PC-3 (cell line): ENCODE measurements around the gene LAMC2. TPM values are rescaled to one million over a fixed set of nuclear protein-coding genes. Genes with fewer than 3 reads are reported as not detected.

Experiments used
- ATAC-seq: fragments of 200-7000 bp; cut with Tn5 transposase; 2 replicates; pipeline ENCODE4 v1.9.1; 2020; ENCODE audit warnings: mild to moderate bottlenecking, moderate library complexity
- BruUV-seq: library from RNA; stranded (reverse); fragments of 400-500 nt; replicated peaks from 2 replicates; lab custom pipeline; 2021; lab: Mats Ljungman, UMichigan
- CTCF ChIA-PET: fragments of 300-600 bp; sonication (Branson Sonifier 250); formaldehyde crosslinking; loops from one replicate; lab custom pipeline; 2022; ENCODE audit warnings: antibody characterized with exemption; lab: Charles Lee
- POLR2A ChIA-PET: fragments of 300-600 bp; sonication (Branson Sonifier 250); formaldehyde crosslinking; loops from one replicate; lab custom pipeline; 2022; ENCODE audit warnings: antibody characterized with exemption; ENCODE audit not compliant: unreplicated experiment; lab: Charles Lee
- DNase-seq: peaks from one replicate; pipeline ENCODE4 v3.0.0-alpha.2; 2015
- H2AFZ ChIP-seq: fragments of 300-600 bp; sonication (generic); 2 replicates; pipeline ENCODE4 v1.6.0; 2016; ENCODE audit warnings: antibody characterized with exemption, low read length
- H3F3A ChIP-seq: fragments of 300-600 bp; sonication (generic); one replicate; pipeline ENCODE4 v1.6.0; 2017; ENCODE audit warnings: antibody characterized with exemption, low read length, control low read depth, mild to moderate bottlenecking; ENCODE audit not compliant: unreplicated experiment
- H3K27ac ChIP-seq: fragments of 300-600 bp; sonication (generic); 2 replicates; pipeline ENCODE4 v1.5.1; 2016; ENCODE audit warnings: mild to moderate bottlenecking, low read length
- H3K27me3 ChIP-seq: fragments of 300-600 bp; sonication (generic); 2 replicates; pipeline ENCODE4 v1.6.1; 2016; ENCODE audit warnings: low read length, mixed read lengths
- H3K36me3 ChIP-seq: fragments of 300-600 bp; sonication (generic); 2 replicates; pipeline ENCODE4 v1.6.1; 2016; ENCODE audit warnings: low read depth, mixed run types, low read length, mixed read lengths
- H3K4me1 ChIP-seq: fragments of 300-600 bp; sonication (generic); 2 replicates; pipeline ENCODE4 v1.5.1; 2016; ENCODE audit warnings: low read length; ENCODE audit not compliant: insufficient read depth
- H3K4me2 ChIP-seq: fragments of 300-600 bp; sonication (generic); 2 replicates; pipeline ENCODE4 v1.6.0; 2016; ENCODE audit warnings: low read length
- H3K4me3 ChIP-seq: fragments of 300-600 bp; sonication (generic); 2 replicates; pipeline ENCODE4 v1.5.1; 2016; ENCODE audit warnings: mild to moderate bottlenecking, low read length, mixed read lengths
- H3K79me2 ChIP-seq: fragments of 300-600 bp; sonication (generic); 2 replicates; pipeline ENCODE4 v1.6.1; 2017; ENCODE audit warnings: low read length, mixed read lengths
- H3K9ac ChIP-seq: fragments of 300-600 bp; sonication (generic); 2 replicates; pipeline ENCODE4 v1.6.0; 2016; ENCODE audit warnings: mild to moderate bottlenecking, low read length
- H3K9me2 ChIP-seq: fragments of 300-600 bp; sonication (generic); replicated peaks from 2 replicates; pipeline ENCODE4 v1.6.1; 2016; ENCODE audit warnings: mixed run types, low read length, mixed read lengths
- H3K9me3 ChIP-seq: fragments of 300-600 bp; sonication (generic); 2 replicates; pipeline ENCODE4 v1.6.1; 2016; ENCODE audit warnings: low read length, mixed read lengths
- H4K20me1 ChIP-seq: fragments of 300-600 bp; sonication (generic); 2 replicates; pipeline ENCODE4 v1.6.1; 2016; ENCODE audit warnings: low read length, mixed read lengths
- EZH2 ChIP-seq: fragments of 300-600 bp; sonication (generic); IDR thresholded peaks from one replicate; pipeline ENCODE4 v1.6.1; 2017; ENCODE audit warnings: antibody characterized with exemption, mild to moderate bottlenecking, low read length; ENCODE audit not compliant: unreplicated experiment
- EZH2phosphoT487 ChIP-seq: fragments of 300-600 bp; sonication (generic); IDR thresholded peaks from 2 replicates; pipeline ENCODE4 v1.6.1; 2018; ENCODE audit warnings: mild to moderate bottlenecking, antibody characterized with exemption, low read length, borderline replicate concordance
- intact Hi-C: fragments of 100-400 bp; cut with micrococcal nuclease; formaldehyde crosslinking; loops from 2 replicates; pipeline ENCODE4 v1.9.0; 2023
- total RNA-seq: library from RNA; depleted of rRNA; stranded (reverse); fragments of >200 nt; gene quantifications from 2 replicates; pipeline ENCODE4 v1.2.3, GENCODE V29; 2014
- TF ChIP-seq, protein P1 (sequence below): fragments of 300-600 bp; sonication (generic); conservative IDR thresholded peaks from 2 replicates; pipeline ENCODE4 v1.5.1; 2017; ENCODE audit warnings: antibody characterized with exemption, low read depth, mild to moderate bottlenecking, low read length

The LAMC2 gene
- total RNA-seq, 1 experiment from 2014 or later, result 105 TPM

DNA sequence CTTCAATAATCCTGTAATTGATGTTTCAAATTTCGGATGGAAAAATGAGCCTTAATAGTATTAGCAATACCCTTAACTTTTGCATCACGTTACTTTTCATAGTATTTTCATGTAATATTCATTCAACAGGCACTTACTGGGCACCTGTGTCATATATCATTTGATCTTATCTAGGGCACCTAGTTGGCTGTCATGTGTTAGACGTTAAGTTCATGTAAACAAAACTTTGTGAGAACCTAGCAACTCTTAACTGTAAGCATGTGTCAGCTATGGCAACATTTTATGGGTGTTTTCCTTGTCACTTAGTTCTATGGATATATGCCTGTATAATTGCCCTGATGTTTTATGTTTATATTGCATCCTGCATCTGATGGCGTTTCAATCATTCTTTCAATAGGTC, 777 bp downstream of the LAMC2 start:
- Histone ChIP-seq H3K9ac (peak overlapping the region; percentile 95), H3K9me3 (no peaks in the 10 kb centered on the region), H3K27me3 (no peaks in the 10 kb centered on the region), H3K27ac (peak overlapping the region; percentile 98), H3K4me3 (peak overlapping the region; percentile 86), H3K36me3 (no peaks in the 10 kb centered on the region; the same call in 1 of the 2 replicates), H4K20me1 (peaks cover 12% of the 10 kb centered on the region; the same call in 1 of the 2 replicates), H3K4me2 (peak overlapping the region; percentile 98), H3K9me2 (no peaks in the 10 kb centered on the region), H2AFZ (no peak overlapping the region), H3F3A (no peaks in the 10 kb centered on the region), H3K79me2 (peaks cover 52% of the 10 kb centered on the region), H3K4me1 (peaks cover 31% of the 10 kb centered on the region)
- intact Hi-C loops, result loop anchor here (1.0 to 10.0 kb wide), 6 partner anchors 22 to 225 kb away; no protein-coding TSS in a partner anchor
- POLR2A ChIA-PET, result no interaction called here
- peak; percentile 37 for DNase-seq
- ATAC-seq, result peak; percentile 16; the same call in 1 of the 2 replicates
- TF ChIP-seq EZH2, result no peak
- no peak for TF ChIP-seq EZH2phosphoT487
- TF ChIP-seq, protein P1, sequence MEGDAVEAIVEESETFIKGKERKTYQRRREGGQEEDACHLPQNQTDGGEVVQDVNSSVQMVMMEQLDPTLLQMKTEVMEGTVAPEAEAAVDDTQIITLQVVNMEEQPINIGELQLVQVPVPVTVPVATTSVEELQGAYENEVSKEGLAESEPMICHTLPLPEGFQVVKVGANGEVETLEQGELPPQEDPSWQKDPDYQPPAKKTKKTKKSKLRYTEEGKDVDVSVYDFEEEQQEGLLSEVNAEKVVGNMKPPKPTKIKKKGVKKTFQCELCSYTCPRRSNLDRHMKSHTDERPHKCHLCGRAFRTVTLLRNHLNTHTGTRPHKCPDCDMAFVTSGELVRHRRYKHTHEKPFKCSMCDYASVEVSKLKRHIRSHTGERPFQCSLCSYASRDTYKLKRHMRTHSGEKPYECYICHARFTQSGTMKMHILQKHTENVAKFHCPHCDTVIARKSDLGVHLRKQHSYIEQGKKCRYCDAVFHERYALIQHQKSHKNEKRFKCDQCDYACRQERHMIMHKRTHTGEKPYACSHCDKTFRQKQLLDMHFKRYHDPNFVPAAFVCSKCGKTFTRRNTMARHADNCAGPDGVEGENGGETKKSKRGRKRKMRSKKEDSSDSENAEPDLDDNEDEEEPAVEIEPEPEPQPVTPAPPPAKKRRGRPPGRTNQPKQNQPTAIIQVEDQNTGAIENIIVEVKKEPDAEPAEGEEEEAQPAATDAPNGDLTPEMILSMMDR, result no peak
- BruUV-seq, result TSS peak; percentile 55
- CTCF ChIA-PET, result no interaction called here

DNA sequence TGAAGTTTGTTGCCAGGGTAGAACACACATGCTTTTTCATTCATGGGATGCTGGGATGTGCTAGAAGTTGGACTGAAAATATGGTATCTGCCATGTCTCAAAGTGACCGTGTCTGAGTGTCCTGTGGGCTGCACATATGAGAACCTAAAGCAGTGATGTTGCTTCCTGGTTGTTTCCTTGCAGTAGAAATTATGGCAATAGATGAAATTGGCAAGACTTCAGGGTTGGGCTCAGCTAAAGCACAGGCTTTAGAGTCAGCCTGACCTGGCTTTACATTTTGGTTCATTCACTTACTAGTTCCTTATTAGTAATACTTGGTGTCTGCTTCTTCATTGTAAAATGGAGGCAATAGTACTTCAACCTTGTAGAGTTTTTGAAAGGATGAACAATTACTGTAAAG, 2.2 kb downstream of the LAMC2 start:
- POLR2A ChIA-PET, result no interaction called here
- no peak for ATAC-seq
- Histone ChIP-seq H3K9ac (no peak overlapping the region), H3K4me1 (peaks cover 31% of the 10 kb centered on the region), H3K79me2 (peaks cover 64% of the 10 kb centered on the region), H3K36me3 (peaks cover 3% of the 10 kb centered on the region; the same call in 1 of the 2 replicates), H3K27ac (no peak overlapping the region), H4K20me1 (peaks cover 12% of the 10 kb centered on the region; the same call in 1 of the 2 replicates), H3F3A (no peaks in the 10 kb centered on the region), H2AFZ (no peak overlapping the region), H3K4me3 (peak overlapping the region; percentile 86), H3K27me3 (no peaks in the 10 kb centered on the region), H3K4me2 (peak overlapping the region; percentile 98), H3K9me3 (no peaks in the 10 kb centered on the region), H3K9me2 (no peaks in the 10 kb centered on the region)
- TF ChIP-seq, protein P1, result no peak
- intact Hi-C loops, result loop anchor here (10.0 kb wide), 1 partner anchor 113 kb away; no protein-coding TSS in a partner anchor
- no TSS peak for BruUV-seq
- peak; percentile 12 for DNase-seq
- CTCF ChIA-PET, result no interaction called here

DNA sequence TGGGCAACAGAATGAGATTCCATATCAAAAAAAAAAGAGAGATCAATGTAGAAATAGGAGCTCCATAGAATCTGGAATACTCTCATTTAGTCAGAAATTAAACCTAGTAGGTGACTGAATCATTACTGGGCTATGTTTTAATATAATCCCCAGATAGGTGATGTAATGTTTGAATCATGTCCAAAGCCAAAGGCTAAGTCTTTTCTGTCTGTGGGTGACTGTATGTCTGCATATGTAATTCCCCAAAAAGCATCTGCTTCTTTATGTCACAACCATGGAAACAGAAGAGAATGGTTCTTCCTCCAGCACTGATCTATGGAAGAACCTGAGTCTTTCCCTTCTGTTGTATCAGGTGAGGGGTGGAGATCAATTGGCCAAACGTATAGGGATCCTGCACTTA, 5.8 kb downstream of the LAMC2 start:
- ATAC-seq (peak; percentile 18; the same call in 1 of the 2 replicates), DNase-seq (peak; percentile 36)
- POLR2A ChIA-PET, result no interaction called here
- TF ChIP-seq EZH2phosphoT487 (no peak), EZH2 (no peak)
- TF ChIP-seq, protein P1, result no peak
- peaks cover 82% of the 10 kb centered on the region for H3K79me2 ChIP-seq
- no TSS peak for BruUV-seq
- peaks cover 8% of the 10 kb centered on the region; the same call in 1 of the 2 replicates for H4K20me1 ChIP-seq
- H3K27me3 ChIP-seq, result no peaks in the 10 kb centered on the region
- no peak overlapping the region for H3K4me2 ChIP-seq
- H3K27ac ChIP-seq, result no peak overlapping the region
- H3K4me3 ChIP-seq, result no peak overlapping the region
- H2AFZ ChIP-seq, result no peak overlapping the region
- H3K9me2 ChIP-seq, result no peaks in the 10 kb centered on the region
- peaks cover 3% of the 10 kb centered on the region; the same call in 1 of the 2 replicates for H3K36me3 ChIP-seq
- CTCF ChIA-PET, result no interaction called here
- H3F3A ChIP-seq, result peaks cover 5% of the 10 kb centered on the region
- H3K4me1 ChIP-seq, result peaks cover 36% of the 10 kb centered on the region
- H3K9ac ChIP-seq, result no peak overlapping the region
- intact Hi-C loops, result no loop called here
- no peaks in the 10 kb centered on the region for H3K9me3 ChIP-seq
